Measurements from ENCODE around the gene ST8SIA1. TPM values are rescaled to one million over a fixed set of nuclear protein-coding genes. Genes with fewer than 3 reads are reported as not detected.

The ST8SIA1 gene
- total RNA-seq, 1 donor from 2014 or later, result 22.0 TPM

DNA sequence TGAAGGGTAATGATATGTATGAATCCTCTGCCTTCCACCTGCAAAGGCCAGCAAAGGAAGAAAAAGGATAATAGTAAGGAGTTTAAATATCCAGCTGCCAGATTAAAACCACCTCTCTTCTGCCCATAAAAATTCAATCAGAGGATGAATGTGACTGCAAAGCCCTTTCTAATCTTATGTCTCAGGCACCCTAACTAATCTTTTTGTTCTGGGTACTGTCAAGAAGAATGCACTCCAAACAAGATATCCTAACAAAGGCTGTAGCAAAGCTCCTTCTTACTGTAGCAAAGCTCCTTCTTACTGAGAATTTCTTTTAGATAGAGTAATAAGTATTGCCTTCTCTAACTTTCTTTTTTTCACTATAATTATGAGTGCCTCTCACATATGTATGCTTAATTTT lies 91.8 kb downstream of the ST8SIA1 start:
- Mint-ChIP-seq H3K36me3 (ENCODE audit: unreplicated experiment) (peaks cover 4% of the 10 kb centered on the region), H3K4me1 (ENCODE audit: low read depth, unreplicated experiment) (no peaks in the 10 kb centered on the region), H3K9me3 (ENCODE audit: unreplicated experiment) (no peaks in the 10 kb centered on the region), H3K27me3 (ENCODE audit: unreplicated experiment) (no peaks in the 10 kb centered on the region), H3K4me3 (ENCODE audit: unreplicated experiment) (no peak overlapping the region), H3K27ac (ENCODE audit: unreplicated experiment) (no peak overlapping the region)
- DNase-seq, result no peak
- TF ChIP-seq, protein P1, sequence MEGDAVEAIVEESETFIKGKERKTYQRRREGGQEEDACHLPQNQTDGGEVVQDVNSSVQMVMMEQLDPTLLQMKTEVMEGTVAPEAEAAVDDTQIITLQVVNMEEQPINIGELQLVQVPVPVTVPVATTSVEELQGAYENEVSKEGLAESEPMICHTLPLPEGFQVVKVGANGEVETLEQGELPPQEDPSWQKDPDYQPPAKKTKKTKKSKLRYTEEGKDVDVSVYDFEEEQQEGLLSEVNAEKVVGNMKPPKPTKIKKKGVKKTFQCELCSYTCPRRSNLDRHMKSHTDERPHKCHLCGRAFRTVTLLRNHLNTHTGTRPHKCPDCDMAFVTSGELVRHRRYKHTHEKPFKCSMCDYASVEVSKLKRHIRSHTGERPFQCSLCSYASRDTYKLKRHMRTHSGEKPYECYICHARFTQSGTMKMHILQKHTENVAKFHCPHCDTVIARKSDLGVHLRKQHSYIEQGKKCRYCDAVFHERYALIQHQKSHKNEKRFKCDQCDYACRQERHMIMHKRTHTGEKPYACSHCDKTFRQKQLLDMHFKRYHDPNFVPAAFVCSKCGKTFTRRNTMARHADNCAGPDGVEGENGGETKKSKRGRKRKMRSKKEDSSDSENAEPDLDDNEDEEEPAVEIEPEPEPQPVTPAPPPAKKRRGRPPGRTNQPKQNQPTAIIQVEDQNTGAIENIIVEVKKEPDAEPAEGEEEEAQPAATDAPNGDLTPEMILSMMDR (IDR thresholded peaks at IDR 0.05; ENCODE audit: partially characterized antibody, unreplicated experiment), result no peak

DNA sequence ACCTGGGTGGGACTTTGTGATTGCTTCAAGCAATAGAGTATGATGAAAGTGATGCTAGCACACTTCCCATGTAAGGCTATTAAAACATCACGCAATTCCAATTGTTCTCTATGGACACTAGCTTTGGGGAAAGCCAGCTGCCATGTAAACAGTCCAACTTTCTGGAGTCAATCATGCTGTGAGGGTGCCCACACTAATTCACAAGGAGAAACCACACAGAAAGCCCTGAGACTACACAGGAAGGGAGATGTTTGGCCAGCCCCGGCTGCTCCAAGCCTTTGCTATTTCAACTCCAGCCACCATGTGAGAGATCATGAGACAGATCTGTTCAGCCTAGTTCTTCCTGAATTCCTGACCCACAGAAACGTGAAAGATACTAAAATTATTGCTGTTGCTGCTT lies 96.3 kb downstream of the ST8SIA1 start:
- H3K36me3 Mint-ChIP-seq (ENCODE audit: unreplicated experiment), result peaks cover 4% of the 10 kb centered on the region
- peaks cover 2% of the 10 kb centered on the region for H3K4me1 Mint-ChIP-seq (ENCODE audit: low read depth, unreplicated experiment)
- H3K27ac Mint-ChIP-seq (ENCODE audit: unreplicated experiment), result no peak overlapping the region
- DNase-seq, result no peak
- H3K4me3 Mint-ChIP-seq (ENCODE audit: unreplicated experiment), result no peak overlapping the region
- H3K27me3 Mint-ChIP-seq (ENCODE audit: unreplicated experiment), result no peaks in the 10 kb centered on the region
- no peaks in the 10 kb centered on the region for H3K9me3 Mint-ChIP-seq (ENCODE audit: unreplicated experiment)
- TF ChIP-seq, protein P1 (IDR thresholded peaks at IDR 0.05; ENCODE audit: partially characterized antibody, unreplicated experiment), result no peak

GRCh38 chr12:22234561-22234960 lies 99.9 kb downstream of the ST8SIA1 start:
- Mint-ChIP-seq H3K36me3 (ENCODE audit: unreplicated experiment) (peaks cover 4% of the 10 kb centered on the region), H3K4me3 (ENCODE audit: unreplicated experiment) (no peak overlapping the region), H3K9me3 (ENCODE audit: unreplicated experiment) (no peaks in the 10 kb centered on the region), H3K4me1 (ENCODE audit: low read depth, unreplicated experiment) (peaks cover 2% of the 10 kb centered on the region), H3K27ac (ENCODE audit: unreplicated experiment) (no peak overlapping the region), H3K27me3 (ENCODE audit: unreplicated experiment) (no peaks in the 10 kb centered on the region)
- no peak for DNase-seq
- TF ChIP-seq, protein P1 (IDR thresholded peaks at IDR 0.05; ENCODE audit: partially characterized antibody, unreplicated experiment), result no peak

- H3K27ac Mint-ChIP-seq (ENCODE audit: unreplicated experiment), result no peak overlapping the region
- TF ChIP-seq, protein P1 (IDR thresholded peaks at IDR 0.05; ENCODE audit: partially characterized antibody, unreplicated experiment), result no peak
- no peak for DNase-seq
- H3K4me1 Mint-ChIP-seq (ENCODE audit: low read depth, unreplicated experiment), result peaks cover 2% of the 10 kb centered on the region
- H3K4me3 Mint-ChIP-seq (ENCODE audit: unreplicated experiment), result no peak overlapping the region
- H3K9me3 Mint-ChIP-seq (ENCODE audit: unreplicated experiment), result peaks cover 3% of the 10 kb centered on the region
- no peaks in the 10 kb centered on the region for H3K36me3 Mint-ChIP-seq (ENCODE audit: unreplicated experiment)
- no peaks in the 10 kb centered on the region for H3K27me3 Mint-ChIP-seq (ENCODE audit: unreplicated experiment)
Measured at GRCh38 chr12:22231836-22232235, 102.7 kb downstream of the ST8SIA1 start.

GRCh38 chr12:22231078-22231477 lies 103.4 kb downstream of the ST8SIA1 start:
- Mint-ChIP-seq H3K27me3 (ENCODE audit: unreplicated experiment) (no peaks in the 10 kb centered on the region), H3K27ac (ENCODE audit: unreplicated experiment) (no peak overlapping the region), H3K36me3 (ENCODE audit: unreplicated experiment) (no peaks in the 10 kb centered on the region), H3K9me3 (ENCODE audit: unreplicated experiment) (peaks cover 3% of the 10 kb centered on the region), H3K4me1 (ENCODE audit: low read depth, unreplicated experiment) (peaks cover 2% of the 10 kb centered on the region), H3K4me3 (ENCODE audit: unreplicated experiment) (no peak overlapping the region)
- TF ChIP-seq, protein P1 (IDR thresholded peaks at IDR 0.05; ENCODE audit: partially characterized antibody, unreplicated experiment), result no peak
- DNase-seq, result no peak

Measured in glutamatergic neuron (in vitro differentiated cells).